HG03460 (cell line): Measurements from ENCODE around the gene OR52E6.

Experiments
- ATAC-seq: cut with Tn5 transposase; IDR thresholded peaks from one replicate; pipeline ENCODE4 v1.9.1; 2021; ENCODE audit not compliant: unreplicated experiment

The OR52E6 gene

GRCh38 chr11:5841797-5842196 is at the start of gene OR52E6:
Gene OR52E6, minus strand, starts transcription at chr11:5841897. Its CDS starts 0 bp downstream, at chr11:5841897.
- no peak for ATAC-seq

GRCh38 chr11:5891216-5891800 is 49.6 kb upstream of the OR52E6 start:
- ATAC-seq = no peak

GRCh38 chr11:5887661-5888060 is 46.0 kb upstream of the OR52E6 start:
- ATAC-seq = no peak

- ATAC-seq = no peak
Measured at GRCh38 chr11:5887172-5887571, 45.5 kb upstream of the OR52E6 start.

GRCh38 chr11:5881756-5882155 is 40.1 kb upstream of the OR52E6 start:
- ATAC-seq = no peak

GRCh38 chr11:5880329-5880728 is 38.6 kb upstream of the OR52E6 start, which contains the start of gene OR52E4:
Gene OR52E4, plus strand, starts transcription at chr11:5880629. Its CDS starts 3,664 bp downstream, at chr11:5884293.
- no peak for ATAC-seq

GRCh38 chr11:5878564-5878963 is 36.9 kb upstream of the OR52E6 start:
- no peak for ATAC-seq

GRCh38 chr11:5865826-5866225 is 24.1 kb upstream of the OR52E6 start:
- no peak for ATAC-seq

GRCh38 chr11:5857590-5857989 is 15.9 kb upstream of the OR52E6 start, which contains the start of gene OR52E8:
Gene OR52E8, minus strand, starts transcription at chr11:5857690. Its CDS starts 0 bp downstream, at chr11:5857690.
- no peak for ATAC-seq

GRCh38 chr11:5851002-5851401 is 9.3 kb upstream of the OR52E6 start:
- no peak for ATAC-seq

GRCh38 chr11:5847711-5848110 is 6.0 kb upstream of the OR52E6 start:
- ATAC-seq = no peak

GRCh38 chr11:5846701-5847100 is 5.0 kb upstream of the OR52E6 start:
- no peak for ATAC-seq

- ATAC-seq = no peak
Measured at GRCh38 chr11:5837695-5838094, 4.0 kb downstream of the OR52E6 start.

GRCh38 chr11:5833446-5833845 is 8.3 kb downstream of the OR52E6 start:
- ATAC-seq = no peak

- no peak for ATAC-seq
Measured at GRCh38 chr11:5831196-5831829, 10.4 kb downstream of the OR52E6 start.

- no peak for ATAC-seq
Measured at GRCh38 chr11:5818245-5818886, 23.3 kb downstream of the OR52E6 start.

- no peak for ATAC-seq
Measured at GRCh38 chr11:5815534-5815933, 26.2 kb downstream of the OR52E6 start.

- no peak for ATAC-seq
Measured at GRCh38 chr11:5809905-5810795, 31.5 kb downstream of the OR52E6 start.

GRCh38 chr11:5809122-5809519 is 32.6 kb downstream of the OR52E6 start:
- ATAC-seq = peak; percentile 40

GRCh38 chr11:5808500-5809121 is 33.1 kb downstream of the OR52E6 start, which contains the start of gene OR52N2:
Gene OR52N2, plus strand, starts transcription at chr11:5808924. Its CDS starts 11,412 bp downstream, at chr11:5820336.
- peak; percentile 87 for ATAC-seq

- ATAC-seq = no peak
Measured at GRCh38 chr11:5807580-5807979, 34.1 kb downstream of the OR52E6 start.
